ENCODE measurements around the gene IL17RB. TPM values are rescaled to one million over a fixed set of nuclear protein-coding genes. Genes with fewer than 3 reads are reported as not detected.
A peak's percentile ranks its signal among the peaks of the same experiment; 100 is the strongest.

Gene IL17RB
- total and polyA plus RNA-seq, 8 donors: 4.0 to 18.8 (median 6.6) TPM

DNA sequence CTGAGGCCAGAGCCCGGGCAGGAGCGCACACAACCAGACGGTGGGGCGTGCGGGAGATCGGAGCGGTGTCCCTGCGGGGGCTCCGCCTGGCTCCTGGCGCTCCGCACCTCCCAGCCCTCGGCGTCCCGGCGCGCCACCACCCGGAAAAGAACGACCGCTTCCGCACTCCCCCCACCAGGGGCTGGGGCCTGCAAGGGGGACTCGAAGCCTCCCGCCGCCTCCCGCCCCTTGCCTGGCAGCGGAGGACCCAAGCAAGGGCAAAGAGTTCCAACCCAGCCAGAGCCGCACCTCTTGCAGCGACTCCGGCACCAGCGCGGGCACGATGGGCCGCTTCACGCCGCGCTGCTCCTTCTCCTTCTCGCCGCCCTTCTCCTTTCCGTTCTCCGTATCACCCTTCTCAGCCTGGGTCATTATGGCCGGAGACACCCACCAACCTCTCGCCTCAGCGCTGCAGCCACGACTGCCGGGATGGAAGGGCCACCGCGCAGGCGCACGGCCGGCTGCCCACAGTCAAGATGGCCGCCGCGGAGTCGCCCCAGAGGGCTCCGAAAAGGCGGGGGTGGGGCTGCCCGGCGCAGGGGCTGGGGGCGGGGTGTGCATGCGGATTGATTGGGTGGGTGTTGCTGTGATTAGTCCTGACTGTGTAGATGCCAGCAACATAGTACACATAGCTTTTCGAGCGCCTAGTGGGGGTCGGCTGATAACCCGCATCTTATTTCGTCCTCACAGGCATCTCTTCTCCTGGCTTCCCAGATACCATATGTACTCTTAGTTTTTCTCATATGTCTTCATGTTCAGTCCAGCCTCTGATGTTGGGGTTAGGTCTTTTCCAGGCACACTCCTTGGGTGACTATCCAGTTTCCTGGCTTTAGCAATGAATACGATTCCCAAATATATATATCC is 35.6 kb downstream of the IL17RB start, which contains the start of gene ACTR8:
ACTR8 (minus strand) TSS at position 462 of the 903 bp plus-strand sequence; CDS start at position 411, 51 bp downstream.
- Histone ChIP-seq H3K36me3 (peaks cover 0 to 45% (median 30%) of the 10 kb centered on the region in 3 donors), H3K27ac (peak within 1 kb of the TSS; percentile 57 to 85 (median 78)), H3K27me3 (no peaks in the 10 kb centered on the region), H3K9me3 (no peaks in the 10 kb centered on the region), H3K4me3 (peak within 1 kb of the TSS; percentile 75 to 96 (median 86)), H3K4me1 (peaks cover 0 to 14% (median 0%) of the 10 kb centered on the region in 3 donors)
- intact Hi-C loops (cut with DNase I): no loop called here
- TF ChIP-seq, protein P1, sequence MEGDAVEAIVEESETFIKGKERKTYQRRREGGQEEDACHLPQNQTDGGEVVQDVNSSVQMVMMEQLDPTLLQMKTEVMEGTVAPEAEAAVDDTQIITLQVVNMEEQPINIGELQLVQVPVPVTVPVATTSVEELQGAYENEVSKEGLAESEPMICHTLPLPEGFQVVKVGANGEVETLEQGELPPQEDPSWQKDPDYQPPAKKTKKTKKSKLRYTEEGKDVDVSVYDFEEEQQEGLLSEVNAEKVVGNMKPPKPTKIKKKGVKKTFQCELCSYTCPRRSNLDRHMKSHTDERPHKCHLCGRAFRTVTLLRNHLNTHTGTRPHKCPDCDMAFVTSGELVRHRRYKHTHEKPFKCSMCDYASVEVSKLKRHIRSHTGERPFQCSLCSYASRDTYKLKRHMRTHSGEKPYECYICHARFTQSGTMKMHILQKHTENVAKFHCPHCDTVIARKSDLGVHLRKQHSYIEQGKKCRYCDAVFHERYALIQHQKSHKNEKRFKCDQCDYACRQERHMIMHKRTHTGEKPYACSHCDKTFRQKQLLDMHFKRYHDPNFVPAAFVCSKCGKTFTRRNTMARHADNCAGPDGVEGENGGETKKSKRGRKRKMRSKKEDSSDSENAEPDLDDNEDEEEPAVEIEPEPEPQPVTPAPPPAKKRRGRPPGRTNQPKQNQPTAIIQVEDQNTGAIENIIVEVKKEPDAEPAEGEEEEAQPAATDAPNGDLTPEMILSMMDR (IDR thresholded peaks at IDR 0.05): no peak
- DNase-seq (peak; percentile 80 to 95 (median 87)), ATAC-seq (peak; percentile 96 to 99 (median 96)), FAIRE-seq (no peak)
- 1% methylated on average over 63 to 65 of the region's 65 CpGs for WGBS, 2 donors

DNA sequence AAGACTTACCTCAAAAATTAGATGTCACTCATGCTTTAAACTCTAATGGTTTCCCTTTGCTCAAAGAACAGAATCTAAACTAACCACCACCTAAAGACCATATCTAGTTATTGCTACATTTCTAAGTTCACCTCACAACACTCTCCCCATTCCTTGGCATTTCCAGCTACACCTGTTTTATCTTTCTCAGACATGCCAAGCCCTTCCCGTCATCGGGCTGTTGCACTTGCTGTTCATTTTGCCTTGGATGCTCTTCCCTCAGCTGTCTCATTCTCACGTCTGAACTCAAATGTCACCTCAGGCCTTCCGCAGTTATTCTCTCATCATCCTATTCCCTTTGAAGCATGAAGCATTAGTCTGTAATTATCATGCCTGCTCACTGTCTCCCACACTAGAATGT is 36.6 kb downstream of the IL17RB start:
- no peak for DNase-seq
- Histone ChIP-seq H3K4me3 (no peak overlapping the region), H3K36me3 (peaks cover 0 to 35% (median 19%) of the 10 kb centered on the region in 3 donors), H3K27me3 (no peaks in the 10 kb centered on the region), H3K9me3 (no peaks in the 10 kb centered on the region), H3K27ac (no peak overlapping the region), H3K4me1 (peaks cover 0 to 15% (median 0%) of the 10 kb centered on the region in 3 donors)
- intact Hi-C loops (cut with DNase I): no loop called here
- no peak for ATAC-seq
- FAIRE-seq: no peak
- TF ChIP-seq, protein P1 (IDR thresholded peaks at IDR 0.05): no peak
- 58 to 63% methylated on average over 4 of the region's 4 CpGs for WGBS, 2 donors

DNA sequence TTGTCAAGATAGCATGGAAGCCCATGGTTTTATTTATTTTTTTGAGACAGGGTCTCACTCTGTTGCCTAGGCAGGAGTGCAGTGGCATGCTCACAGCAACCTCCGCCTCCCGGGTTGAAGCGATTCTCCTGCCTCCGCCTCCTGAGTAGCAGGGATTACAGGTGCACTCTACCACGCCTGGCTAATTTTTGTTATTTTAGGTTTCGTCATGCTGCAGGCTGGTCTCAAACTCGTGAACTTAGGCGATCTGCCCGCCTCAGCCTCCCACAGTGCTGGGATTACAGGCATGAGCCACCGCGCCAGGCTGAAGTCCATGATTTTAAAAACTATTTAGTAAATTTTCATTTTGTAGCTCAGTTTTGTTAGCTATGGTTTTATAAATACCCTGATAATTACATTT is 38.3 kb downstream of the IL17RB start:
- DNase-seq (no peak), ATAC-seq (no peak), FAIRE-seq (no peak)
- Histone ChIP-seq H3K36me3 (peaks cover 0 to 21% (median 7%) of the 10 kb centered on the region in 3 donors), H3K27me3 (no peaks in the 10 kb centered on the region), H3K27ac (no peak overlapping the region), H3K9me3 (no peaks in the 10 kb centered on the region), H3K4me3 (no peak overlapping the region), H3K4me1 (peaks cover 0 to 30% (median 5%) of the 10 kb centered on the region in 3 donors)
- WGBS, 2 donors: 96 to 97% methylated on average over 11 of the region's 11 CpGs
- TF ChIP-seq, protein P1 (IDR thresholded peaks at IDR 0.05): no peak
- intact Hi-C loops (cut with DNase I): no loop called here

DNA sequence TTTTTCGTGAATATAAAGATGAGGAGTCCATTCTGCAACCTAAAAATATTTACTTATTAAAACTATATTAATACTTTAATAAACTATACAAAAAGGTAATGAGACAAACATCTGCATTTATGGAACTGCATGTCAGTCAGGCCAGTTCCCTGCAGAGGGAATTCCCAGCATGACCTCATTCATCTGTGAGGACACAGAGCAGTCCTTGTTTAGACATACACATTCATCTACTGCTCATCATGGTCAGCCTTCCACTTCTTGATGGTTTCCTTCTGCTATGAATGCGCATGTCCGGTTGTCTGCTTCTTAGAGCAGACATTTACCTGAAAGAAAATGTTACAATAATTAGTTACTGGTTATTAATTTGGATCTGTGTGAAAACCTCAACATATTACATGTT is 38.9 kb downstream of the IL17RB start:
- 80 to 82% methylated on average over 3 of the region's 3 CpGs for WGBS, 2 donors
- TF ChIP-seq, protein P1 (IDR thresholded peaks at IDR 0.05): no peak
- peaks cover 1 to 33% (median 9%) of the 10 kb centered on the region in 3 donors for H3K4me1 ChIP-seq
- intact Hi-C loops (cut with DNase I): no loop called here
- no peaks in the 10 kb centered on the region for H3K27me3 ChIP-seq
- ATAC-seq (no peak), FAIRE-seq (no peak), DNase-seq (no peak)
- H3K27ac ChIP-seq: no peak overlapping the region
- H3K9me3 ChIP-seq: no peaks in the 10 kb centered on the region
- no peak overlapping the region for H3K4me3 ChIP-seq
- H3K36me3 ChIP-seq: peaks cover 0 to 20% (median 7%) of the 10 kb centered on the region in 3 donors

DNA sequence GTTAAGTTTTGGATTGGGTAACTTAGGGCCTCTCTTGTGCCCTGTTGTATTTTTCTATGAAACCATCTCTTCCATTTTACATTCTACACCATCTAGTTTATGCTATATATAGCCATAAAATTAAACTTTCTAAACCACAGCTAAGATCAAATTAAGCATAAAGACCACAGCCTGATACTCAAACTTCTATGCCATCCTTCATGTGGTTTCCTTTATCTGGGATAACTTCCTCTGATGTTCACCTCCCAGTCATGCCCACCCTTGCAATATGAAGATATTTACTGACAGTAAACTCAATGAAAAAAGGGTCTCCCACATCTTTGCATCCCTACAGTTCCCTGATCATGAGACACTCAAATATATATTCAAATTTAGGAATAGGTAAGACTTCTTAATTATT is 41.1 kb downstream of the IL17RB start:
- H3K4me1 ChIP-seq: peaks cover 5 to 24% (median 9%) of the 10 kb centered on the region in 3 donors
- no peaks in the 10 kb centered on the region for H3K9me3 ChIP-seq
- no peak for FAIRE-seq
- no peak for DNase-seq
- no peak overlapping the region for H3K27ac ChIP-seq
- TF ChIP-seq, protein P1 (IDR thresholded peaks at IDR 0.05): no peak
- H3K36me3 ChIP-seq: peaks cover 0 to 20% (median 7%) of the 10 kb centered on the region in 3 donors
- no peak for ATAC-seq
- intact Hi-C loops (cut with DNase I): no loop called here
- no peak overlapping the region for H3K4me3 ChIP-seq
- H3K27me3 ChIP-seq: no peaks in the 10 kb centered on the region
